H1 (cell line): ENCODE results near the gene WDR3. TPM values are rescaled to one million over a fixed set of nuclear protein-coding genes. Genes with fewer than 3 reads are reported as not detected.

Experiments
- CTCF ChIA-PET: fragments of 300-600 bp; sonication (Branson Sonifier 250); formaldehyde crosslinking; loops from one replicate; lab custom pipeline; 2021; ENCODE audit not compliant: partially characterized antibody; lab: Charles Lee
- POLR2A ChIA-PET: fragments of 300-600 bp; sonication (Branson Sonifier 250); formaldehyde crosslinking; loops from one replicate; lab custom pipeline; 2021; ENCODE audit warnings: inconsistent platforms; ENCODE audit not compliant: partially characterized antibody; lab: Charles Lee
- DNase-seq, 2 experiments: peaks; one replicate each; pipeline versions ENCODE4 v3.0.0 to v3.0.0-alpha.2; 2010 to 2022; ENCODE audit warnings: low spot score in 2 of 2, low read depth in 1 of 2, mixed read lengths in 1 of 2
- FAIRE-seq: peaks from 2 replicates; lab custom pipeline; 2011; peaks lifted over from hg19 to GRCh38; lab: Jason Lieb, UNC
- H2AFZ ChIP-seq: 2 replicates; pipeline ENCODE4 v1.8.1; 2012; ENCODE audit warnings: low read length, inconsistent platforms
- H2AK5ac ChIP-seq: 2 replicates; pipeline ENCODE4 v1.6.1; 2013; ENCODE audit warnings: low read depth, low read length
- H2BK120ac ChIP-seq: replicated peaks from 2 replicates; pipeline ENCODE3; 2013; ENCODE audit warnings: low read depth, low read length, inconsistent platforms
- H2BK12ac ChIP-seq: 2 replicates; pipeline ENCODE4 v1.6.1; 2013; ENCODE audit warnings: low read depth, low read length
- H2BK15ac ChIP-seq: 2 replicates; pipeline ENCODE4 v1.6.1; 2013; ENCODE audit warnings: low read length
- H2BK20ac ChIP-seq: 2 replicates; pipeline ENCODE4 v1.6.1; 2013; ENCODE audit warnings: low read length
- H2BK5ac ChIP-seq: 2 replicates; pipeline ENCODE4 v1.6.1; 2013; ENCODE audit warnings: low read depth, low read length
- H3K14ac ChIP-seq: 2 replicates; pipeline ENCODE4 v1.6.1; 2013; ENCODE audit warnings: inconsistent platforms; ENCODE audit not compliant: insufficient read length
- H3K18ac ChIP-seq: 2 replicates; pipeline ENCODE4 v1.6.1; 2013; ENCODE audit warnings: low read length; ENCODE audit errors: extremely low read depth
- H3K23ac ChIP-seq: 2 replicates; pipeline ENCODE4 v1.6.1; 2013; ENCODE audit warnings: inconsistent platforms; ENCODE audit not compliant: insufficient read length
- H3K23me2 ChIP-seq: 2 replicates; pipeline ENCODE4 v1.6.1; 2013; ENCODE audit warnings: low read depth, low read length
- H3K27ac ChIP-seq: 2 replicates; pipeline ENCODE4 v1.6.1; 2011; ENCODE audit warnings: low read depth, low read length, inconsistent platforms
- H3K27me3 ChIP-seq, 4 experiments: replicated peaks in 1 of 4; 1 replicate in 1 of 4; 2 replicates in 3 of 4; pipeline versions ENCODE4 v1.6.1 to v1.8.1; 2011 to 2013; ENCODE audit warnings: low read length in 3 of 4, mild to moderate bottlenecking in 3 of 4, inconsistent platforms in 2 of 4, mixed read lengths in 2 of 4, moderate library complexity in 1 of 4; ENCODE audit not compliant: control insufficient read depth in 3 of 4, insufficient read depth in 3 of 4; ENCODE audit errors: extremely low read depth in 1 of 4
- H3K36me3 ChIP-seq, 4 experiments: 2 replicates each; pipeline versions ENCODE4 v1.6.1 to v1.8.1; 2011 to 2013; ENCODE audit warnings: mild to moderate bottlenecking in 4 of 4, low read length in 3 of 4, moderate library complexity in 2 of 4, control low read depth in 1 of 4, inconsistent platforms in 1 of 4; ENCODE audit not compliant: insufficient read depth in 4 of 4, control insufficient read depth in 2 of 4
- H3K4ac ChIP-seq: replicated peaks from 2 replicates; pipeline ENCODE3; 2013; ENCODE audit warnings: low read length, low read depth, mixed read lengths, inconsistent platforms; ENCODE audit not compliant: insufficient read length
- H3K4me1 ChIP-seq, 4 experiments: replicated peaks in 1 of 4; 1 replicate in 1 of 4; 2 replicates in 3 of 4; pipeline versions ENCODE4 v1.6.1 to v1.8.1; 2011 to 2013; ENCODE audit warnings: low read length in 3 of 4, inconsistent platforms in 2 of 4, mixed read lengths in 1 of 4; ENCODE audit not compliant: insufficient read depth in 4 of 4, control insufficient read depth in 3 of 4
- H3K4me2 ChIP-seq, 2 experiments: 2 replicates each; pipeline versions ENCODE4 v1.6.1 to v1.8.1; 2011 to 2013; ENCODE audit warnings: low read depth in 2 of 2, low read length in 2 of 2, control low read depth in 1 of 2, inconsistent platforms in 1 of 2, mild to moderate bottlenecking in 1 of 2; ENCODE audit not compliant: insufficient read depth in 1 of 2
- H3K4me3 ChIP-seq, 4 experiments: fragments of 200-600, 300-600 bp in 1 of 4; sonication (generic), shearing (Covaris generic), sonication (Bioruptor Twin) in 1 of 4; 2 replicates each; pipeline versions ENCODE4 v1.5.1 to v1.8.1; 2011 to 2016; ENCODE audit warnings: low read length in 4 of 4, low read depth in 3 of 4, control low read depth in 2 of 4, inconsistent platforms in 2 of 4, mild to moderate bottlenecking in 2 of 4, mixed read lengths in 1 of 4, moderate library complexity in 1 of 4; ENCODE audit not compliant: insufficient read depth in 2 of 4; ENCODE audit errors: extremely low read depth in 1 of 4
- H3K56ac ChIP-seq: replicated peaks from 2 replicates; pipeline ENCODE3; 2013; ENCODE audit warnings: low read depth, mild to moderate bottlenecking, mixed read lengths, low read length, inconsistent platforms; ENCODE audit not compliant: insufficient read length
- H3K79me1 ChIP-seq: 2 replicates; pipeline ENCODE4 v1.6.1; 2013; ENCODE audit warnings: low read depth, low read length, control low read depth
- H3K79me2 ChIP-seq, 2 experiments: 2 replicates each; pipeline versions ENCODE4 v1.6.1 to v1.8.1; 2012 to 2013; ENCODE audit warnings: low read length in 2 of 2, mild to moderate bottlenecking in 2 of 2, inconsistent platforms in 1 of 2; ENCODE audit not compliant: insufficient read depth in 2 of 2, control insufficient read depth in 1 of 2
- H3K9ac ChIP-seq, 4 experiments: replicated peaks in 1 of 4; 1 replicate in 1 of 4; 2 replicates in 3 of 4; pipeline versions ENCODE4 v1.6.1 to v1.8.1; 2011 to 2013; ENCODE audit warnings: low read depth in 3 of 4, low read length in 3 of 4, control low read depth in 2 of 4, mild to moderate bottlenecking in 2 of 4, moderate library complexity in 2 of 4, inconsistent platforms in 1 of 4; ENCODE audit errors: extremely low read depth in 1 of 4
- H3K9me3 ChIP-seq, 2 experiments: 2 replicates each; pipeline versions ENCODE4 v1.6.1 to v1.8.1; 2012 to 2013; ENCODE audit warnings: mild to moderate bottlenecking in 2 of 2, moderate library complexity in 2 of 2, control low read depth in 1 of 2, inconsistent platforms in 1 of 2, low read depth in 1 of 2, low read length in 1 of 2, mixed read lengths in 1 of 2; ENCODE audit not compliant: insufficient read depth in 2 of 2
- H4K20me1 ChIP-seq, 2 experiments: replicated peaks in 1 of 2; 2 replicates each; pipeline versions ENCODE3 to v1.8.1; 2011 to 2013; ENCODE audit warnings: inconsistent platforms in 2 of 2, low read length in 2 of 2, mild to moderate bottlenecking in 1 of 2; ENCODE audit not compliant: insufficient read depth in 2 of 2, control insufficient read depth in 1 of 2
- H4K5ac ChIP-seq: 2 replicates; pipeline ENCODE4 v1.6.1; 2013; ENCODE audit warnings: low read length, low read depth, mixed read lengths, inconsistent platforms; ENCODE audit not compliant: insufficient read length
- H4K8ac ChIP-seq: 2 replicates; pipeline ENCODE4 v1.8.0; 2013; ENCODE audit warnings: mild to moderate bottlenecking, moderate library complexity, low read length, inconsistent platforms; ENCODE audit not compliant: insufficient read depth; ENCODE audit errors: extremely low read depth
- H4K91ac ChIP-seq: replicated peaks from 2 replicates; pipeline ENCODE3; 2013; ENCODE audit warnings: low read length, mixed read lengths, inconsistent platforms; ENCODE audit not compliant: insufficient read length
- ASH2L ChIP-seq: fragments of 200-600, 300-600 bp; sonication (generic); IDR thresholded peaks from one replicate; pipeline ENCODE4 v1.7.1; 2017; ENCODE audit warnings: low read length
- CHD1 ChIP-seq: IDR thresholded peaks from 2 replicates; pipeline ENCODE4 v1.6.1; 2012; ENCODE audit warnings: low read depth, low read length, improper control_type of control experiment
- E2F6 ChIP-seq: IDR thresholded peaks from 2 replicates; pipeline ENCODE4 v1.6.1; 2012; ENCODE audit warnings: inconsistent platforms
- GTF2F1 ChIP-seq: IDR thresholded peaks from 2 replicates; pipeline ENCODE4 v1.6.1; 2012; ENCODE audit warnings: low read depth, low read length, improper control_type of control experiment, borderline replicate concordance
- NRF1 ChIP-seq: IDR thresholded peaks from 2 replicates; pipeline ENCODE4 v1.6.1; 2011; ENCODE audit warnings: mild to moderate bottlenecking, low read depth, low read length, improper control_type of control experiment
- RAD21 ChIP-seq, 2 experiments: IDR thresholded peaks in 1 of 2; conservative IDR thresholded peaks in 1 of 2; 2 replicates each; pipeline ENCODE4 v1.6.1; 2011; ENCODE audit warnings: low read depth in 2 of 2, low read length in 2 of 2, improper control_type of control experiment in 1 of 2, inconsistent platforms in 1 of 2, mild to moderate bottlenecking in 1 of 2, moderate library complexity in 1 of 2
- SAP30 ChIP-seq: fragments of 300-600 bp; sonication (generic); IDR thresholded peaks from 2 replicates; pipeline ENCODE4 v1.7.1; 2012; ENCODE audit warnings: low read length, moderate library complexity, mild to moderate bottlenecking, inconsistent platforms; ENCODE audit not compliant: insufficient read depth, insufficient replicate concordance
- SIRT6 ChIP-seq: IDR thresholded peaks from one replicate; pipeline ENCODE4 v1.7.1; 2012; ENCODE audit warnings: low read length, inconsistent platforms
- SP2 ChIP-seq: IDR thresholded peaks from 2 replicates; pipeline ENCODE4 v1.6.1; 2012; ENCODE audit warnings: mild to moderate bottlenecking, low read length, inconsistent platforms
- SUZ12 ChIP-seq: fragments of 200-600 bp; sonication (generic); IDR thresholded peaks from 2 replicates; pipeline ENCODE4 v1.6.1; 2012; ENCODE audit warnings: mild to moderate bottlenecking, inconsistent platforms, low read length, moderate library complexity, mixed read lengths
- TCF12 ChIP-seq: IDR thresholded peaks from 2 replicates; pipeline ENCODE4 v1.6.1; 2011; ENCODE audit warnings: low read depth, mild to moderate bottlenecking, low read length
- WGBS, 2 experiments: shearing (Covaris generic) in 1 of 2; methylation state at CpG; one replicate each; pipeline versions ENCODE4 v1.1.6 to v1.1.7; 2013 to 2015; ENCODE audit warnings: low lambda C conversion rate in 2 of 2, mixed read lengths in 2 of 2, inconsistent platforms in 1 of 2, low coverage in 1 of 2, missing lambda C conversion rate in 1 of 2; ENCODE audit not compliant: insufficient replicate concordance in 2 of 2, insufficient coverage in 1 of 2, insufficient read length in 1 of 2; ENCODE audit errors: extremely low coverage in 1 of 2, missing lambda C conversion rate in 1 of 2; 5-methylcytosine and 5-hydroxymethylcytosine counted together
- polyA plus RNA-seq, 7 experiments: library from polyadenylated mRNA; depleted of rRNA in 3 of 7; stranded (reverse) in 5 of 7; unstranded in 2 of 7; fragments of >200 nt in 5 of 7; fragments of 200-250 nt in 2 of 7; gene quantifications; 1 replicate in 5 of 7; 2 replicates in 1 of 7; 4 replicates in 1 of 7; pipeline versions ENCODE4 v1.2.1 to v1.2.3, GENCODE V29; 2011 to 2013; ENCODE audit warnings: missing spikeins in 2 of 7, mixed read lengths in 2 of 7
- total RNA-seq: library from RNA; stranded (reverse); fragmentation: NEBNext Ultra II Directional; extraction: Animal tissue kit (Norgen Biotek cat#: 25700); gene quantifications from 2 replicates; pipeline ENCODE4 v1.2.1, GENCODE V29; 2021
- TF ChIP-seq, protein P1 (sequence below): IDR thresholded peaks from 2 replicates; pipeline ENCODE4 v1.6.1; 2012; ENCODE audit warnings: low read length, inconsistent platforms

WDR3 gene
- total and polyA plus RNA-seq, 2 of the 8 experiments (the other 6 are each of a cell fraction or from before 2014, with no cell fraction given) = 18.2 to 67.9 TPM

DNA sequence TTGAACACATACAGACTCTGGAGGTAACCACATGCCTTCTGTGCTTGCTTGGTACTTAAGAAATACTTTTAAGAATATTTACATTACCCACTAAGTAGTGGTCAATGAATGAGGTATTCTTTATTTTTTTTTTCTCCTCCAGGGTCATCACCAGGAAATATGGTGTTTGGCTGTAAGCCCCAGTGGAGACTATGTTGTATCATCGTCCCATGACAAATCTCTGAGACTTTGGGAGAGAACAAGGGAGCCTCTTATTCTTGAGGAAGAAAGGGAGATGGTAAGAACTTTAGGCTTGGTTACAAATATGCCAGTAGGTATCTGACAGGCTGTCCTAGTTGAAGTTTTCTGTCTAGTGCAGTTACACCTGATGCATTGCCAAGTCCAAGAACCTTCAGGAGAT, 22.8 kb downstream of the WDR3 start:
- Histone ChIP-seq H3K27ac (no peak overlapping the region), H3K18ac (no peak overlapping the region), H2BK5ac (no peak overlapping the region), H3K9ac (no peak overlapping the region), H3K23me2 (no peaks in the 10 kb centered on the region), H4K20me1 (no peaks in the 10 kb centered on the region), H2BK12ac (no peak overlapping the region), H3K56ac (no peak overlapping the region), H3K9me3 (no peaks in the 10 kb centered on the region), H3K23ac (no peak overlapping the region), H3K4me1 (no peaks in the 10 kb centered on the region), H2AFZ (no peak overlapping the region), H3K27me3 (no peaks in the 10 kb centered on the region), H3K14ac (no peak overlapping the region), H4K8ac (no peak overlapping the region), H3K4me3 (no peak overlapping the region), H2AK5ac (no peak overlapping the region), H4K91ac (no peak overlapping the region), H4K5ac (no peak overlapping the region), H3K36me3 (peaks cover 23 to 92% (median 64%) of the 10 kb centered on the region in 4 experiments), H3K4ac (no peak overlapping the region), H2BK120ac (no peak overlapping the region), H3K79me1 (no peaks in the 10 kb centered on the region), H3K79me2 (no peaks in the 10 kb centered on the region), H3K4me2 (no peak overlapping the region), H2BK15ac (no peak overlapping the region), H2BK20ac (no peak overlapping the region)
- no peak for DNase-seq
- ChIA-PET CTCF (interaction anchor here (0.9 kb wide), 1 partner anchor 24 kb away, joined by 3 read pairs; the partner anchor contains the start of gene GDAP2), POLR2A (no interaction called here)
- no peak for FAIRE-seq
- 80% methylated on average over 1 of the region's 1 CpG; no CpG with 5 or more reads in 1 of the 2 experiments for WGBS, 2 experiments
- TF ChIP-seq SUZ12 (no peak), ASH2L (no peak), SIRT6 (no peak), NRF1 (no peak), SP2 (no peak), TCF12 (no peak), CHD1 (no peak), E2F6 (no peak), GTF2F1 (no peak), RAD21 (IDR thresholded peaks at IDR 0.05 in 1 of 2, conservative IDR thresholded peaks at IDR 0.05 in 1 of 2; ENCODE audit: low read depth in 2 of 2, low read length in 2 of 2) (no peak), SAP30 (no peak)
- TF ChIP-seq, protein P1, sequence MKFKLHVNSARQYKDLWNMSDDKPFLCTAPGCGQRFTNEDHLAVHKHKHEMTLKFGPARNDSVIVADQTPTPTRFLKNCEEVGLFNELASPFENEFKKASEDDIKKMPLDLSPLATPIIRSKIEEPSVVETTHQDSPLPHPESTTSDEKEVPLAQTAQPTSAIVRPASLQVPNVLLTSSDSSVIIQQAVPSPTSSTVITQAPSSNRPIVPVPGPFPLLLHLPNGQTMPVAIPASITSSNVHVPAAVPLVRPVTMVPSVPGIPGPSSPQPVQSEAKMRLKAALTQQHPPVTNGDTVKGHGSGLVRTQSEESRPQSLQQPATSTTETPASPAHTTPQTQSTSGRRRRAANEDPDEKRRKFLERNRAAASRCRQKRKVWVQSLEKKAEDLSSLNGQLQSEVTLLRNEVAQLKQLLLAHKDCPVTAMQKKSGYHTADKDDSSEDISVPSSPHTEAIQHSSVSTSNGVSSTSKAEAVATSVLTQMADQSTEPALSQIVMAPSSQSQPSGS = no peak
